Inflammatory macrophage treated with lipopolysaccharide for 1 hour (primary cell): Measurements from ENCODE around the gene RASGRF2.

Source experiments
- DNase-seq, 2 donors: peaks; one replicate each; pipeline ENCODE4 v3.0.0-alpha.2; 2020 to 2022

RASGRF2 gene

DNA sequence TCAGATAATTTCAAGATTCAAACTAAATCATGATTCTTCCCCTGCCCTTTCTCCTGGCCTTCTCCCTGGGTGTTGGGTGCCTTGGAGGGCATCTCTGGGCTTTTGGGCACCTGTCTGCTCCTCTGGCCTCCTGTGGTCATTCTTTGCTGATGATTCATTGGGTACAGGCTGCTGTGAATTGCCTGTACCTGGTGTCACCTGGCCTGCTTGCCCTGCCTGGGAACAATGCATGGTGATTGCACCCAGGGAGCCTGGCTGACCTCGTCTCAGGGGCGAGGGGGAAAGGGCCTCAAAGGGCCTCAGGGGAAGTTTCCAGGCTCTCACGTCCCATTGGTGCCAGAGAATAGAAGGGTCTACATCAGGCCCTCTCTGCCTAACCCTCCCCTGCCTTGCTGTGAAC is 252.9 kb downstream of the RASGRF2 start:
- DNase-seq, result no peak

DNA sequence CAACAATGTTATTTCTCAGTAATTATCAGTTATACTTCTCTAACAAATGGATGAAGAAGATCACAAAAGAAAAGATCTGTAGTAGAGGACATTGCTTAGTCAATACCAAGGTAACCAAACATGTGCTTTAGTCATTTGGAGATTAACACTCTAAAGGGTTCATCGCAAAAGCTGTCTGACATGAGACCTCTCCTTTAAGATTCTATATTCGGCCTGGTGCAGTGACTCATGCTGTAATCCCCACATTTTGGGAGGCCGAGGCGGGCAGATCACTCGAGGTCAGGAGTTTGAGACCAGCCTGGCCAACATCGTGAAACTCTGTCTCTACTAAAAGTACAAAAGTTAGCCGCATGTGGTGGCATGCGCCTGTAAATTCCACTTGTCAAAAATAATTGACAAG is 254.7 kb downstream of the RASGRF2 start:
- DNase-seq, result no peak

DNA sequence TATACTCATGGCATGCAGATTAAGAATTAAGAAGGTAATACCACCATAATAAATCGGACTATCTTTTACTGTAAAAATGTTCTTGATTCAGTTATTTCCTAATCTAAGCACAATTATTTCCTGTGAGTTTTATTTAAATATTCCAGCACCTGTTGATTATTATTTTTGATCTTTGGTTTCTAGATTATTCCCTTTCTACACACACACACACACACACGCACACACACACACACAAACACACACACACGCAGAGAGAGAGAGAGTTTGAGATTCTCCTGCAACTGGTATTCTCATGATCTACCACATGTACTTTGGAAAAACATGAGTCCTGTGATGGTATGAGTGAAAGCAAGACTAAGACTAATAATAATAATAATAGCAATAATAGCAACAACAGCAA is 256.0 kb downstream of the RASGRF2 start:
- DNase-seq, result no peak

DNA sequence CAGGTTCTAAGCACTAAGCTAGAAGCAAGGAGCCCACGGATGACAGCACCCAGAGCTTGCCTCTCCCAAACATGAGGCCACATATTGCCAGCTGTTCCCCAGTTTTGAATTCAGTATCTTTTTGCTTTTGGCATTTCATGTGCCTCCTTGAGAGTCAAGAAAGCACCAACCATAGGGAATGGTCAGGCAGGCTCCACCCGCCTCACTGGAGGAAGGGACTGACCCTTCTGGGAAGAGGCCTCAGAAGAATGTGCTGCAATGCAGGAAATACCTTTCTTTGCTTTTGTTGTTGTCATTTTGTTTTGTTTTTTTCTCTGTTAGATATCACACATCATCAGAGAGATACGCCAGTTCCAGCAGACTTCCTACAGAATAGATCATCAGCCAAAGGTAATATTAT is 259.2 kb downstream of the RASGRF2 start:
- no peak for DNase-seq

DNA sequence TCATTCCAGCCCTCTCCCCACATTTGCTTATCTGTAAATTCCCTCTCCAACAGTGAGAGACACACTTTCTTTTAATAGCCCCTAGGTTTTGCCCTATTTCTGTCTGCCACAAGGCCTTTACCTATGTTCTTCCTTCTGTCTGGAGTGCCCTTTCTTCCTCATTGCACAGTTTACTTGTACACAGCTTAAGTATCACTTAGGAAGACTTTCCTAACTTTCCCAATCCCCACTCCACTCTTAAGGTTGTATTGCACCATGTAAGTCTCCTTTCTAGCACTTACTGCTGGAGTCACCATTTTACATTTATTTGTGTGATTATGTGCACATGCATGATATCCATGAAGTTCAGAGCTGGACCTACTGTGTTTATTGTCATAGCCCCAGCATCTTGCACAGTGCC is 262.1 kb downstream of the RASGRF2 start:
- DNase-seq, result peak in 1 of 2 donors; percentile 5

DNA sequence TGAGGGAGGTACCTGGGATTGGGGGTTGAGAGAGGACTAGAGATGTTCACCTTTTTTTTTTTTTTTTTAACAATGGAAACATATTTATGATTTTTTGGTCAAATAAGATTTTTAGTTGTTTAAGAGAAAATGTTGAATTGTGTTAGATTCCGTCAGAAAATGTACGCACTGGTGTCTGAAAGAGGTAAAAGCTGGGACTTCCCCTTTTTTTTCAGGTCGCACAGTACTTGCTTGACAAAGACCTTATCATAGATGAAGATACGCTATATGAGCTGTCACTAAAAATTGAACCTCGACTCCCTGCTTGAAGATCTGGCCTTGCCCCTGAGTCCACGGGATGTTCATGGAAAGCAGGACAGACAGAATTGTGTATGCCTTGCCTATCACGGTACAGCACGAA is 265.3 kb downstream of the RASGRF2 start:
- DNase-seq, result no peak

DNA sequence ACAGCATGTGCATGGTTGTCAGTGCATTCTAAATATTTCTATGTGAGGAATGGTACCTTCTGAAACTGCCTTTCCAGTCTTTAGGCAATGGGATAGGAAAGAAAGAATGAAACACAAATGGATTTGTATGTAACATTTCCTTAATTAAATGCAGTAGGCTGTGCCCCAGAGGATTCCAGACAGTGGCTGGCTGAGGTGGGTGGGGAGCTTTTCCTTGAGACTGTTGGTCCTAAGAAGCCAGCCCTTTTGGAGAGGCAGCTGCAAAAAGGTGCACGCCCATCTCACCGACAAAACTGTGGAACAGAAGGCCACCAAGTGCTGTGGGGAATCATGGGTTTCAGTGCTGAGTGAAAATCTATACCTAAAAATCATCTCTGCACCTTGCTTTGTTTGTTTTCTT is 266.1 kb downstream of the RASGRF2 start:
- DNase-seq, result no peak

DNA sequence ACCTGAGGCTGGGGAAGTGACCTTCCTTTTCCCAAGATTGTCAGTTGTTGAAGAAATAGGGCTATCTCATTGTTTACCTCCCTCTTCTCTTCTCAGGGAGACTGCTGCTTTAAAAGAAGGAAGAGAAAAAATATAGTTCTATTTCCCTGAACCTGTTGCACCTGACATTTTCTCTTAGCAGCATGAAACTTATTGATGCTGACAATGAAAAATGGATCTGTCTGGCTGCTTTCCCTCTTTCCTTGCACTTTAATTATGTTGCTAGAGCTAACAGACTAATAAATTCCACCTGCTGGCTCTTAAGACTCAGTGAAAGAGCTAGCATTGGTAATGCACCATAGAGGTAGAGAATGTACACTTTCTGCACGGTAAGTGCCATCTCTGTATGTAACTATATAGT is 266.8 kb downstream of the RASGRF2 start:
- DNase-seq, result no peak

DNA sequence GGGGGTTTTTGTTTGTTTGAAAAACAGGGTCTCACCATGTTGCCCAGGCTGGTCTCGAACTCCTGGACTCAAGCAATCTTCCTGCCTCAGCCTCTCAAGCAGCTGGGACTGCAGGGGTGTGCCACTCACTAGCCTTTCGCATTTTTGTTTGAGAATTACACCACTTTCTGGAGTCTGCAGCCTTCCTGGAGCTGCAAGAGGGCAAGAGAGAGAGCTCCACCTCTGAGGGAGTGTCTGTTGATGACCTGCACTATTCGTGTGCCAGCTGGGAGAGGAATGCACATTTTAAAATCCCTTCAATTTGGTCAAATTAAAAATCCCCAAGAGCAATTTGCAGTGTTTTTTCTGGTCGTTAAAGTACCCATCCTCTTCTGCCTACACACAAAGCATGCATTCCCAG is 267.9 kb downstream of the RASGRF2 start:
- DNase-seq, result no peak

DNA sequence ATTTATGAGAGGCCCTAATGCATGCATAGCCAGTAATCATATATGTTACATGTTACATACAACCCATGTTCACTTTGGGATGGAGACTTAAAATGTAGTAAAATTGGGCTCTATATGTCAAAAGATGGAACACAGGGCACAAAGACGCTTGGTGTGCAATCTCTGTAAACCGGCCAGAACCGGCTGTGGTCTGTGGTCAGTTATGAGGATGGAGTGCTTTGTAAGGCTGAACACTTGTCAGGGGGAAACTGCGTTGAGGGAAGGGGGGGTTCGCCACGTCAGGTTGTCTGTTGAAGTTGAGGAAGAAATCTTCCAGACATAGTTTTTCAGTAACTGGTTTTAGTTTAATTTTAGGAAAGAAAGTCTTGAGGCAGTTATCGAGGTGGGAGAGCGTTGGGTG is 270.3 kb downstream of the RASGRF2 start:
- no peak for DNase-seq

DNA sequence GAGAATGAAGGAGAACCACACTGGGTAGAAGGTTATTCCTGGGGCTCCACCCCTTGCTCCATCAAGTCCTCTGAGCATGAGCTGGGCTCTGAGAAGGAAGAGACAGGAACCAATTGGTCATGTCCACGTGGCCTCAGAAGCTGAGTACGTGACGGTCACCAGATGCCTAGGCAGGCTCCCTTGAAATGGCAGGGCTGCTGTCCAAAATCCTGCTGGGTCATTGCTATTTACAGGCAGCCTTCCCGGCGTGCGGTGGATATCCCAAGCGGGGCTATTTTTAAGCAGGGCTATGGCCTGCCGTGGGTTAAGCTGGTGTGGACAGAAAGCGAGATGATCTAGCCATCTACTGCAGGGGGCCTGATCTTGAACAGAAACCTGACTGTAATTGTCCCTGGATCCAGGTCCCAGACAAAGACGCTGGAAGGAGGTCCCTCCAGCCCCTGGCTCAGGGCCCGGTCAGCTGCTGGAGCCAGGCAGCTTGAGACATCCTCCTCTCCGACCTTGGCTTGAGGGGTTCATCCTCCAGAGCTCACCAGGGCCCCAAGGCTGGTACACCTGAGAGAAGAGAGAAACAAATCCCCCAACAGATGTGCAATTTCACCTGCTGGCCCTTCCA is 272.4 kb downstream of the RASGRF2 start:
- DNase-seq, result no peak

DNA sequence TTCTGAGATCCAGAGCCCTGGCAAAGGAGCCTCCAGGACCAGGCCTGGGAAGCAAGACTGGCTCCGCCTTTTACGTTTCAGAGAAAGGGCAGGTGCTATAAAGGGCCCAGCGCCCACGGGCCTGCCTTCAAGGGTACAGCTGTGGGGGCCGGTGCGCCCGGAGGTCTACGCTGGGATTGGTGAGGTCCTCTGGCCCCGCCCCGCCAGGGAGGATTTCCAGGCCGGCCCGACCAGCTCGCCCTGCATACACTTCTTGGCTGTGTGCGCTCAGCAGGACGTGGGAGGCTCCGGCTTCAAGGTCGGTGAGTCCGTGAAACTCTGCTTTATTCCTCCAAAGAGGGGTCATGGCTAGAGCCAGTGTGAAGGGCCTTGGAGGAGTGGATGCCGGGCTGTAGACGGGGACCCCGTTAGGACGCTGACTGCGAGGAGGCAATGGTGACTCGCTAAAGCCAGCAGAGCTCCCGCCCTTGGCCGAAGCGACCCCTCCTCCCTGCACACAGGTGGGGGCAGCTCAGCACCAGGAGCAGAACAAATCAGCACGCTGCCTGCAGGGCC is 273.0 kb downstream of the RASGRF2 start, which contains the start of gene CKMT2:
CKMT2 (plus strand) TSS at position 243 of the 555 bp plus-strand sequence. CDS start 17,811 bp downstream, outside the sequence.
- DNase-seq, result no peak

DNA sequence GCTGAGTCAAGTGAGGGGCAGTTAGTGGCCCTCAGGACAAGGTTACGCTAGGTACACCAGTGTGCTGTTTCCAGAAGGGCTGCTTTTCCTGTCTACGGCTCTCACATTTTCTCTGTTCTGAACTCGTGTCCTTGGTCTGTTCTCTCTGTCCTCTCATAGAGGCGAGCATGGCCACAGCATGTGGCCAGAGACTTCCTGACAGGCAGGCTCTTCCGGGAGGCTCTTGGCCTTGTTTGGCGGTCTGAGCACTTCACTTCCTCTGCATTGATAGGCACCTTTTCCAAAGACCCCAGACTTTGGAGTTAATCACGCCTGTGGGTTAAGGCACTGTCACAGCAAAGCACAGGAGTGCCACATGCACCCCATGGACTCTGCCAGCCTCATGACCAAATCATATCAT is 274.1 kb downstream of the RASGRF2 start:
- no peak for DNase-seq

DNA sequence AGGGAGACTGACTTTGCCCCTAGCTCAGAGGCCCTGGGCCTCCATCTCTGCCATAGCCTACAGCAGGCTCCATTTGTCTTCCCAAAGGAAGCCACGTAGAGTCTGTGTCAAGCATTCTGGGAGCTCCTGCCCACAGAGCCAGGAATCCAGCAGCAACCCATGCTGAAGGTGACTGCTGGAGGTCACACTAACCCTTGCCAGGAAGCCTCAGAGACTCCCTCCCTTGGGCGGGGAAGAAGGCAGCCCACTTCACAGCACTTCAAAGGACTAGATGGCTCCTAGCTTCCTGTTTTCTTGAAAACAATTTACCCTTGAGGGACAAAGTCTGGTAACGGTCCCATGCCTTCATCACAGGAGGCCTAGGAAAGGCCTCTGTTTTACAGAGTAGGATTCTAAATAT is 274.6 kb downstream of the RASGRF2 start:
- DNase-seq, result no peak

DNA sequence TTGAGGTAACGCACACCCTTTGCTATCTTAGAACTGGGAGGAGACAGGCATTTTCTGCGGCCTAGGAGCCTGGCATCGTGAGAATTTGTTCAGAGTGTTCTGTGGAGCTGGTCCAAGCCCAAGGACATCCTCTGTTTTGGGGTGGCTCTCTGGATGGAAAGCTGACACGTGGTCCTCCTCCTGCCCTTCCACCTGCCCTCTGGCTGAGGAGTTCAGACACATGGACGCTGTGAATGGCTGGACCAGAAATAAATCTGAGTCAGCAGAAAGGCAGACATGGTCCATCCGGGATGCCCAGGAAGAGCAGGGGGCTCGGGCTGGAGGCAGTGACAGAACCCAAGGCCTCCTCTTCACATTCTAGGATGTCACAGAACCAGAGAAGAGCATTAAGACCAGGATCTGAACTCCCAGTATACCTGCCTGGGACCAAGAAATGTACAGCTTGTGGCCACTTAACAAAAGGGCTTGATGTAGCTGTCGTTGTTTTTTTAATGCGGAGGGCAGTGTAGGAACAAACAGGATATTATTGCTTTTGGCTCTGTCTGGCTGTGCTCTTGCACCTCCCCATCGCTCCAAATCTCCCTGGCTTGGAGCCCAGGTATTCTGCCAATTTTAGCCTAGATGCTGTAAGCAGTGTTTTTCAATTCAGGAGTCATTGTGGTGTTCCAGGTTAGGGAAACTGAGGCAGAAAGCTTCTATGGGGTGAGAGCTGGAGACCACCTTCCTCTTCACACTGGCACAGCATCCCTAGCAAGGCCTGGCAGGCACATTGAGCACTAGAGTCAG is 275.3 kb downstream of the RASGRF2 start:
- DNase-seq, result no peak

DNA sequence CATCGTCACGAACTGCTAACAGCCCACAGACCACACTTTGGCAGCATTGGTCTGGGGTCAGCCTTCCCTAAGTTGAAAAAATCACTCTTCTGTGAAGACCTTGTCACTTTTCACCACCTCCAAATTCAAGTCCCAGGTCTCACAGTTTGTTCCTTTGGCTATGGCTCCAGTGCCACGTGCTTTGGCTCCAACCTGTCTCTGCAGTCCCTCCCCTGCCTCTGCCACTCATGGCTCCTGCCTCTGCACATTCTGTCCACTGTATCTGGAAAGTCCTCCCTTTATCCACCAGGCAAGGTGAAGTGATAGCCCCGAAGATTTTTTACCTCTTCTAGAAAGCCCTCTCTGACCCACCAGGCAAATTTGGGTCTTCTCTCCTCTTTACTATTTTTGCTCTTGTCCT is 278.3 kb downstream of the RASGRF2 start:
- DNase-seq, result no peak

DNA sequence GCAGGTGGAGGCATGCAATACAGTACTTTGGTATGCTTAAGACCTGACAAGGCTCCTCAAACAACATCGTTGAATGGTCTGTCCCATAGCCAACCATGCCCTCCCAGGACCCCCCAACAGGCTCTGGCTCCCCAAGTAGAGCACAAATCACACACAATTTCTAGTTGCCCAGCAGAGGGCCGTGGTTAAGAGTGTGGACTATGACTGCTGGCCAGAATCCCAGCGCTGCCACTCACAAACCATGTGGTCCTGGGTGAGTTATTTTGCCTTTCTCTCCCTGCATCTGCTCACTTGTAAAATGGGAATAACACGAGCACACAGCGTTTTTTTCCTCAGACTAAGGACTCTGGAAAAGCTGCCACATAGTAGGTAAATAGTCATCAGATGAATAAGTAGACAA is 279.4 kb downstream of the RASGRF2 start:
- no peak for DNase-seq

DNA sequence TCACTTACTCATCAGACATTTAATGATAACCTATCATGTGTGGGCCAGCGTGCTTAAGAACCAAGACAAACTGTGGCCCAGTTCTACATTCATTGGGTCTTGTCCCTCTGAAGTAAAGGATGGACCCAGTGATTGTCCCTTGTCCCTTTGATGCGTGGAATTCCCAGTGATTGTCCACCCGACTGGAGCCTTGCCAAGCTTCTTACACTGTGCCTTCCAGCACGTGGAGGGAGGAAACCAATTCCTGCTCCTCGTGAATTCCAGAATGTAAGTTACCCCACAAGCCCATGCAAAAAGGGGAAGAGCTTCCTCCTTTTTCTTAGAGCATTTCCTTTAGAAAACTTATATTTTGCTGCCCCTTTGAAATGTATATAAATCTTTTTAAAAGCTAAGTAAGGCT is 280.8 kb downstream of the RASGRF2 start:
- DNase-seq, result no peak

DNA sequence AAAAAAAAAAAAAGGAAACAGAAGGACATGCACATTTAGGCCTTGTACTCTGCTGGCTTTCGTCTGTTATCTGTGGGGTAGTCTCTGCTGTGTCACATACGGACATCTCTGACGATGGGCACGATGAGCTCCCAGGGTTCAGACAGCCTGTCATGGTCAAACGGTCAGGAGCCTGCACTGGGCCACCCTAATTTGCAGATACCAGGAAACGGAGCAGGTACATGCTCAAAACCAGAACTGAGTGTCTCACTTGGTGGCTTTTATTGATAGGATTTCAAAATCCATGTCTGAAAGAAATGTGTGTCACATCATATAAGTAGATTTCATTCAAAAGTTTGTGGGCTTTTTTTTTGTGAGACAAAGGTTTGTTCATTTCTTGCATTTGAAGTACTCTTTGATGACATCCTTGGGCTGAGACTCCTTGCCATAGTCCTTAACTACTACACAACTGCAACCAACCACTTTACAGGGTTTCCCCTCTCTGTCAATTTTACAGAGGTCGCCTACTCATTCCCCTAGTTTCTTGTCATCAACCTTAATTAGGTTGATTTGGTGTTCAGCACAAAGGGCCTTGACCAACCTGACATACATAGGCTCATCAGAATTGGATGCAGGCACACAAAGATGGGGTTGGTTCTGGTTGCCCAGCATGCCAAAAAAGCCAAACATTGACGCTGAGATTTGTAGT is 281.9 kb downstream of the RASGRF2 start:
- no peak for DNase-seq

DNA sequence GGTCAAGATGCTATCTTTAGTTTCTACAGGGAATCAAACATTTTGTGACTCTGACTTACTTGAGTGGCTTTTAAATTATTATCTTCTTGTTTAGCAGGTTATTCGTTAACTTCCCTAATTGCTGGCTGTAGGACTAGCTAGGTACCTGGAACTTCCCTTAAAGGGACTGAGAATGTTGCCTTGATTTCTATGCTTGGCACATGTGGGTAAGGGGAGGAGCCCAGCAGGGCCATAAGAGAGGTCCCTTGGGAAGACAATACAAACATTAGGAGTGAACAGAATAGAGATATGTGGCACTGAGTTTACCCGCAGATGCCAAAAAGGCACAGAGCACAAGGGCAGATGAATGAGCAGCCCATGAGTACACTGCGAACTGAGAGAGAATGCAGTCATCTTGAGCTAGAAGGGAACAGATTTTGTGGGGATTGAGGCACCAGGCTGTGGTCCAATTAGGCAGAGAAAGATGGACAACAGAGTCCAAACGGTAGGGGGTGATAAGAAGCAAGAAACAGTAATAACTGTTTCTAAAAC is 282.8 kb downstream of the RASGRF2 start:
- no peak for DNase-seq

DNA sequence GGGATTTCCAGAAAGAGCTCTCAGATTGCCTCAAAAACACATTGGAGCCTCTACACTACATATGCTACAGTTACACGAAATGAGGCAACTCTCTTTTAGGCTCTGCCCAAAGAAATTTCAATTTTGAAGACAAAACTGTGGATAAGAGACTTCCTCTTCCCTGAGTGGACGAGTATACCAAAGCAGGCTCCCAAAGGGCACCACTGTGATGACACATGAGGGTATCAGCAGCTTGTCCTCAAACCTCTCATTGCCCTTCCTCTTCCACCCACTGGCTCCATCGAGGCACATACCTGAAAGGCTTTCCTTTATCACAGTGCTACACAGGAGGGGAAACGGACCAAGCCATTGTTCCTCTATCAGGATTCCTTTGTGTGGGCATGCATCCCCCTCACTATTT is 284.3 kb downstream of the RASGRF2 start:
- DNase-seq, result no peak

DNA sequence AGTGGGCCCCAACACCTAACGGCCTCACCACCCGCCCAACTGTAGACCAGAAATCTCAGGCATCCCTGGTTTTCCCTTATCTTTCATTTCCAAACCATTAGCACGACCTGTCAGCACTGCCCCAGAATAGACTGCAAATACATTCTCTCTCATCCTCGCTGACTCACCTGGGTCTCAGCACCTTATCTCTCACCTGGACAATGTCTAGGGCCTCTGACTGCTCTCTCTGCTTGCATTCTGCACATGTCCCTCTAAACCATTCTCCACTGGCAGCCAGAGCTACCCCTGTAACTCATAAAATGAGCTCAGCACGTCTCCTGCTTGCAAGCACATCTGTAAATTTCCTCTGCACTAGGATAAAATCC is 285.7 kb downstream of the RASGRF2 start:
- DNase-seq, result no peak

DNA sequence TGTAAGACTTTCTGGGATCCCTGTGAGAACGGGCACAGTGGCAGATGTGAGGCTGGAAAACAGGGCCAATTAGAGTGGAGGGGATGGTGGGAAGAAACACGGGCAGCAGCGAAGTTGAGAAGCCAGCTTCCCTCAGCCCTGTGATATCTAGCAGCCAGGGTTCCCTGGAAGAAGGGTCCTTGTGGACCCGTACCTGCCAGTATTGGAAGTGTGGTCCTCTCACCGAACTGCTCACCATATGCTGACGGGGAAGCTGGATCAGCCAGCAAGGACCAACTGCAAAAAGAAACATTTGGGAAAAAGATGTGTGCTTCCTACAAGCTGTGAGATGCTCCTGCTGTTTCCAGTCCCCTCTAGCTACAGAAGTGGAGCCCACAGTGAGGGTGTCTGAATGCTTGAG is 286.5 kb downstream of the RASGRF2 start:
- DNase-seq, result no peak
